Hepatocyte (in vitro differentiated cells): ENCODE results near the gene IRF8. TPM values are rescaled to one million over a fixed set of nuclear protein-coding genes. Genes with fewer than 3 reads are reported as not detected.

Source experiments
- DNase-seq: peaks from one replicate; pipeline ENCODE4 v3.0.0-alpha.2; 2016; ENCODE audit warnings: low spot score
- H2AFZ ChIP-seq: fragments of 200-600 bp; sonication (generic); 2 replicates; pipeline ENCODE4 v1.6.0; 2016; ENCODE audit warnings: antibody characterized with exemption, mild to moderate bottlenecking
- H3K27ac ChIP-seq: fragments of 200-600 bp; sonication (generic); 2 replicates; pipeline ENCODE4 v1.5.1; 2016; ENCODE audit warnings: mild to moderate bottlenecking
- H3K27me3 ChIP-seq: fragments of 200-600 bp; sonication (generic); 2 replicates; pipeline ENCODE4 v1.6.1; 2016
- H3K36me3 ChIP-seq: fragments of 200-600 bp; sonication (generic); replicated peaks from 2 replicates; pipeline ENCODE4 v1.5.1; 2016; ENCODE audit warnings: low read depth; ENCODE audit not compliant: insufficient read depth
- H3K4me1 ChIP-seq: fragments of 200-600 bp; sonication (generic); 2 replicates; pipeline ENCODE4 v1.5.1; 2016; ENCODE audit warnings: mild to moderate bottlenecking, moderate library complexity; ENCODE audit not compliant: insufficient read depth
- H3K4me2 ChIP-seq: fragments of 200-600 bp; sonication (generic); 2 replicates; pipeline ENCODE4 v1.6.0; 2016
- H3K4me3 ChIP-seq: fragments of 200-600 bp; sonication (generic); 2 replicates; pipeline ENCODE4 v1.5.1; 2016; ENCODE audit warnings: mild to moderate bottlenecking
- H3K79me2 ChIP-seq: fragments of 200-600 bp; sonication (generic); 2 replicates; pipeline ENCODE4 v1.6.0; 2017; ENCODE audit warnings: mild to moderate bottlenecking
- H3K9me2 ChIP-seq: fragments of 200-600 bp; sonication (generic); replicated peaks from 2 replicates; pipeline ENCODE4 v1.6.0; 2017; ENCODE audit warnings: mild to moderate bottlenecking; ENCODE audit not compliant: insufficient read depth
- H3K9me3 ChIP-seq: fragments of 200-600 bp; sonication (generic); 2 replicates; pipeline ENCODE4 v1.5.1; 2016; ENCODE audit warnings: low read depth, mild to moderate bottlenecking
- H4K20me1 ChIP-seq: fragments of 200-600 bp; sonication (generic); 2 replicates; pipeline ENCODE4 v1.6.0; 2016; ENCODE audit warnings: mild to moderate bottlenecking; ENCODE audit not compliant: insufficient read depth, poor library complexity, severe bottlenecking
- CTCF ChIP-seq: fragments of 200-600 bp; sonication (generic); IDR thresholded peaks from 2 replicates; pipeline ENCODE4 v1.5.1; 2016; ENCODE audit warnings: antibody characterized with exemption, mild to moderate bottlenecking; ENCODE audit not compliant: poor library complexity
- EZH2 ChIP-seq: fragments of 200-600 bp; sonication (generic); IDR thresholded peaks from 2 replicates; pipeline ENCODE4 v1.6.1; 2016; ENCODE audit warnings: antibody characterized with exemption, mild to moderate bottlenecking, borderline replicate concordance
- EZH2phosphoT487 ChIP-seq: fragments of 200-600 bp; sonication (generic); IDR thresholded peaks from one replicate; pipeline ENCODE4 v1.6.1; 2018; ENCODE audit warnings: antibody characterized with exemption, mild to moderate bottlenecking, low read depth, moderate library complexity; ENCODE audit not compliant: unreplicated experiment, severe bottlenecking
- WGBS: methylation state at CpG from one replicate; pipeline ENCODE4 v1.1.6; 2016; ENCODE audit warnings: low lambda C conversion rate; ENCODE audit errors: missing lambda C conversion rate; 5-methylcytosine and 5-hydroxymethylcytosine counted together
- polyA plus RNA-seq: library from polyadenylated mRNA; unstranded; fragments of >200 nt; fragmentation: Nextera tagmentation; extraction: Ambion mirVana; gene quantifications from 2 replicates; pipeline ENCODE4 v1.2.1, GENCODE V29; 2016
- total RNA-seq: library from RNA; depleted of rRNA; stranded (reverse); fragments of >200 nt; gene quantifications from 2 replicates; pipeline ENCODE4 v1.2.3, GENCODE V29; 2014

Gene IRF8
- total and polyA plus RNA-seq, 2 experiments from 2014 or later, result 6.9 to 8.4 TPM

DNA sequence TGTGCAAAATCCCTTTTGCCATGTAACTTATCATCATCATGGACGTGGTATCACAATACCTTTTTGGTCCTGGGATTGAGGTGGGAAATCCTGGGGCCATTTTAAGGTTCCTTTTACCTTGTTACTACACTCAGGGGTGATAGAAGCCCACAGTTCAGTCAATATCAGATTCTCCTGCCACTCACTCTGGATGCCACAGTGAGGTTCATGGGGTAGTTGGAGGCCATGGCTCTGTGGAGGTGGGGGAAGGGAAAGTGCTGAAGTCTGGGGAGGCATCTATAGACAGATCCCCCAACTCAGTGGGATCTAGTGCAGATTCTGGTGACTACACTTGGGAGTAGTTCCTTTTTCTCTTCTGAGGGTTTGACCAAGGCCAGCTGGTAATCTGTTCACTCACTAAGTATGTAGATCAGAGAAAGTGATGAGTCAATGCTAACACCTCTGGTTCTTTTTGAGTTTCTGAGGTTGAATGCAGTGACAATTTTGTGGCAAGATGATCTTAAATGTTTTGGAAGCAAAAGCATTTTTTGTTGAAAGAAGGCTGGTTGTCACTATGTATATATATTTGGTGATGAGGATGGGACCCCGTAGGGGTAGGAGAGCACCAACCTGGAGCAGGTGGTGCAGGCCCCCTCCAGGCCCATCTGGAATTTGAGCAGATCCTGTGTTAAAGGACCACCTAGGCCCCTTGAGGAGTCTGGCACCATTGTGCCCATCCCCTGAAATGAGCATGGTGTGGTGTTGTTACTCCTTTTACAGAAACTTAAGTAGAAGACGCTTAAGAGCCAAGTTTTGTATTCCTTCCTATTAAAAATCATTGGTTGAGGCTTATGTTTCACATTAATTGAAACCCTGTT is 18.8 kb upstream of the IRF8 start:
- Histone ChIP-seq H3K9me2 (no peaks in the 10 kb centered on the region), H3K36me3 (no peaks in the 10 kb centered on the region), H3K4me2 (no peak overlapping the region), H3K27me3 (peaks cover 20% of the 10 kb centered on the region), H2AFZ (no peak overlapping the region), H3K79me2 (no peaks in the 10 kb centered on the region), H3K4me3 (no peak overlapping the region), H3K4me1 (no peaks in the 10 kb centered on the region), H3K9me3 (no peaks in the 10 kb centered on the region), H3K27ac (no peak overlapping the region), H4K20me1 (no peaks in the 10 kb centered on the region)
- 92% methylated on average over 3 of the region's 3 CpGs for WGBS
- DNase-seq, result no peak
- no peak for TF ChIP-seq EZH2phosphoT487

- Histone ChIP-seq H3K27me3 (peaks cover 20% of the 10 kb centered on the region), H3K4me1 (no peaks in the 10 kb centered on the region), H3K27ac (no peak overlapping the region), H3K36me3 (no peaks in the 10 kb centered on the region), H3K4me3 (no peak overlapping the region), H4K20me1 (no peaks in the 10 kb centered on the region), H3K9me2 (no peaks in the 10 kb centered on the region), H3K79me2 (no peaks in the 10 kb centered on the region), H3K4me2 (no peak overlapping the region), H2AFZ (no peak overlapping the region), H3K9me3 (no peaks in the 10 kb centered on the region)
- no peak for DNase-seq
- TF ChIP-seq EZH2 (no peak), EZH2phosphoT487 (no peak), CTCF (no peak)
- WGBS, result 89% methylated on average over 3 of the region's 3 CpGs
Measured at GRCh38 chr16:85880861-85881260, 18.1 kb upstream of the IRF8 start.

GRCh38 chr16:85881436-85881835 is 17.5 kb upstream of the IRF8 start:
- Histone ChIP-seq H3K9me3 (no peaks in the 10 kb centered on the region), H3K4me3 (no peak overlapping the region), H3K27me3 (peaks cover 20% of the 10 kb centered on the region), H4K20me1 (no peaks in the 10 kb centered on the region), H3K4me2 (no peak overlapping the region), H3K9me2 (no peaks in the 10 kb centered on the region), H3K4me1 (no peaks in the 10 kb centered on the region), H3K27ac (no peak overlapping the region), H3K36me3 (no peaks in the 10 kb centered on the region), H3K79me2 (no peaks in the 10 kb centered on the region), H2AFZ (no peak overlapping the region)
- DNase-seq, result no peak
- TF ChIP-seq CTCF, result no peak
- TF ChIP-seq EZH2, result no peak
- no peak for TF ChIP-seq EZH2phosphoT487
- 67% methylated on average over 3 of the region's 3 CpGs for WGBS

- Histone ChIP-seq H3K4me2 (no peak overlapping the region), H3K4me3 (no peak overlapping the region), H3K27ac (no peak overlapping the region), H4K20me1 (no peaks in the 10 kb centered on the region), H3K79me2 (no peaks in the 10 kb centered on the region), H3K9me3 (no peaks in the 10 kb centered on the region), H3K27me3 (peaks cover 20% of the 10 kb centered on the region), H3K4me1 (no peaks in the 10 kb centered on the region), H2AFZ (no peak overlapping the region), H3K9me2 (no peaks in the 10 kb centered on the region), H3K36me3 (no peaks in the 10 kb centered on the region)
- DNase-seq, result no peak
- WGBS, result 79% methylated on average over 4 of the region's 4 CpGs
- no peak for TF ChIP-seq CTCF
Measured at GRCh38 chr16:85882181-85882810, 16.7 kb upstream of the IRF8 start.
